NCI-H1694 treated with DMSO at 0.1 percent for 48 hours (cell line): Measurements from ENCODE around the gene TFDP2.
"Not testable (repeated sequence)": the region's sequence is repeated elsewhere in the genome, so short reads cannot be mapped to it uniquely, and the experiment has no call there.

Experiments used
- DNase-seq: peaks from one replicate; lab custom pipeline; 2025; lab: John Stamatoyannopoulos, UW

TFDP2 gene

DNA sequence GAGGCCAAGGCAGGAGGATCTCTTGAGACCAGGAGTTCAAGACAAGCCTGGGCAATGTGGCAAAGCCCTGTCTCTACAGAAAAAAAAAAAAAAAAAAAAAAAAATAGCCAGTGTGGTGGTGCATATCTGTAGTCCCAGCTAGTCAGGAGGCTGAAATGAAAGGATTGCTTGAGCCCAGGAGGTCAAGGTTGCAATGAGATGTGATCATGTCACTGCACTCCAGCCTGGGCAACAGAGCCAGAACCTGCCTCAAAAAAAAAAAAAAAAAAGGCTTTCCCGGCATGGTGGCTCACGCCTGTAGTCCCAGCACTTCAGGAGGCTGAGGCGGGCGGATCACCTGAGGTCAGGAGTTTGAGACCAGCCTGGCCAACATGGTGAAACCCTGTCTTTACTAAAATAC lies 73.7 kb downstream of the TFDP2 start:
- not testable (repeated sequence) for DNase-seq

DNA sequence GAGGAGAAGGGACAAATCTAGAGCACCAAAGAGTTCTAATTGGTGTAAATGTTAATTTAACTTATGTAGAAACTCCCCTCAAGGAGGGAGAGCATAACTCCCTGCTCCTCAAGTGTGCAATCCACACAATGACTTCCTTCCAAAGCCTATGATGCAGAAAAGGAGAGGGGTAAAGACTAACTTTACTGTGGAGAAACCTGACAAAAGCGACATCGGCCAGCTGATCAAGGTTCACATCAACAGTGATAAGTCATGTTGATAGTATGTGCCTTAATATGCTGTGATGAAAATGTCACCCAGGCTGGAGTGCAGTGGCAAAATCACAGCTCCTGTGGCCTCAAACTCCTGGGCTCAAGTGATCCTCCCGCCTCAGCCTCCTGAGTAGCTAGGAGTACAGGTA lies 76.5 kb downstream of the TFDP2 start:
- no peak for DNase-seq

DNA sequence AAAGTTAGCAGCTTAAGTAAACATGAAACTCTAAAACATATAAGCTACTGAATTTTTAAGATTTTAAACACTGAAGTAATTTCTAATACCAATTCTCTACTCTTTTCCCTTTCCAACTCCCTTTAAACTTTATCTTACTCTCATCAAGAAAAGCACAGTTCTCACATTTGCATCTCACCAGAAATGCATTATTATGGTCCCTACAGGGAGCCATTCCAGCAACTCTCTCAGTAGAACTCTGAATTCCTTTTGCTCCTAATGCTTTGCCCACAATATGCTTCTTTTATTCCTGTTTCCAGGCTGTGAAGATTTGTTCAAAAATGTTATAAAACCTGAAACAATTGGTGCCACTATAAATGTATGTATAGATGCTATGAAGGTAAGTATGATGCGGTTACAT lies 83.4 kb downstream of the TFDP2 start:
- no peak for DNase-seq

- DNase-seq, result no peak
Observed at GRCh38 chr3:142065344-142065743, 84.0 kb downstream of the TFDP2 start.

GRCh38 chr3:142064454-142064853 lies 84.9 kb downstream of the TFDP2 start:
- DNase-seq, result no peak

DNA sequence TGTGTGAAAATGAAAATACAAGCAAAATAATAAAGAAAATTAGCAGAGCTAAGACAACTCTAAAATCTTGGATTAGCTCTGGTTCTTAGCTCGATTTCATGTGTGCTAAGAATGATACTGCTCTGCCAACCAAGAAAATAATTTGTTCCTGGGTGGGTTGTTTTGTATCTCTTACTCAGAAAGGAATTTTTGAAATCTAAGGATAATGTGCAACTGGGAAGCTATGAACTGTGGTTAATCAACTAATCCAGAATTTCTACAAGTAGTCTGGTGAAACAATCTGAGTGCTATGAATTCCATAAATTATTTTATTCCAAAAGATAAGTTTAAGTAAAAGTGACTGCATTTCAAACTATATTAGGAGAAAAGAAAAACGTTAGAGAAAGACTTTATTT lies 92.0 kb downstream of the TFDP2 start:
- no peak for DNase-seq

GRCh38 chr3:142056656-142057330 lies 92.6 kb downstream of the TFDP2 start:
- no peak for DNase-seq

- DNase-seq, result no peak
Observed at GRCh38 chr3:142053835-142054234, 95.5 kb downstream of the TFDP2 start.

GRCh38 chr3:142053244-142053643 lies 96.1 kb downstream of the TFDP2 start:
- no peak for DNase-seq

DNA sequence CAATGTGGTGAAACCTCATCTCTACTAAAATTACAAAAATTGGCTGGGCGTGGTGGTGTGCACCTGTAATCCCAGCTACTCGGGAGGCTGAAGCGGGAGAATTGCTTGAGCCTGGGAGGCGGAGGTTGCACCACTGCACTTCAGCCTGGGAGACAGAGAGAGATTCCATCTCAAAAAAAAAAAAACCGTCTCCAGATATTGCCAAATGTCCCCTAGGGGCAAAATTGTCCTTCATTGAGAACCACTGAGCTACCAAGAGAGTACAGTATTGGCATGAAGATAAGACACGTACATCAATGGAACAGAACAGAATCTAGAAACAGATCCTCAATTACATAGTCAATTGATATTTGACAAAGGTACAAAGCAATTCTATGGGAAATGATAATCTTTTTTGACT lies 98.0 kb downstream of the TFDP2 start:
- no peak for DNase-seq

- no peak for DNase-seq
Observed at GRCh38 chr3:142047021-142047369, 102.3 kb downstream of the TFDP2 start.

DNA sequence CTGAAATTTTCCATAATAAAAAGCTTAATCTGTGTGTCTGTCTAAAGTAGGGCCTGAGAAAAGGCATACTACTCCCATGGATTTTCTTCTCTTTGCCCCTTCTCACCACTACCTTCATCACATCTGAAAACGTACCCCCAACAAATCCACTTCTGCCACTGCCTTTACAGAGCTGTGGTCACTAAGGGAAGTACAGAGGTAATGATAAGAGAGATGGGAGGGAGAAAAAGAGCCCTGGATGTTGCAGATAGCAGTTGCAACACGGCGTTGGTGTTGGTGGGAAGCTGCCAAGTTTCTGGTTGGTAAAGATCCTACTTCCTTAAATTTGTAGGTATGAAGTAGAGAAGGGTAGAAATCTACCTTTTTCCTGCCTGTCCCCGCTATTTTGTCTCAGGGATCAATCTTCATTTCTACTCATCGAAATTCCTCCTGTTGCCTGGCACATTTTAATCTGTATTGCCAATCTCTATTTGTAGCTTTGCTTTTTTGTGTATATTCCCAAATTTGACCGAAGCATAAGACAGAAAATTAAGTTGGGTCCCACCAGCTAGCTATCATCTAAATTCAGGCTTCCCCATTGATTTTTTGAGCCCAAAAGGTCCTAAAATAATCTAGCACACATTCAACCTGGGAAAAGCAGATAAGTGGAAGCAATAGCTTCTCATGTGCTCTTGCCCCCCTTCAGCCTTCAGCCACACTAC lies 102.9 kb downstream of the TFDP2 start:
- no peak for DNase-seq

GRCh38 chr3:142040941-142041491 lies 108.3 kb downstream of the TFDP2 start:
- DNase-seq, result no peak

- no peak for DNase-seq
Observed at GRCh38 chr3:142035308-142035922, 113.9 kb downstream of the TFDP2 start.

DNA sequence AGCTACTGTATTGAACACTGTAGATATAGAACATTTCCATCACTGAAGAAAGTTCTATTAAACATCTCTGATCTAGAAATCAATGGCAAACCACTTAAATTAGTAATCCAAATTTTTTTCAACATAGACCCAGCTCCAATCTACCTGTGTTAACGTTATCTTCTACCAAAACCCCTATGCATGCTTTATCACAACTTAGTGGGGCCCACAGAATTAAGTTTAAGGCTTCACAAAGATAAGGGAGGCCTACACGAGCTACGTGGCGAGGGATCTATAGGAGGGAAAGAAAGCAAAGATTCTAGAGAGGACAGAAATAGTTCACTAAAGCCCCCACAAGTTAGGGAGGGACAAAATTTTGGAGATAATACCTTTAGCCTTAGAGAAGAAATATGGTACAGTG lies 116.1 kb downstream of the TFDP2 start:
- no peak for DNase-seq

DNA sequence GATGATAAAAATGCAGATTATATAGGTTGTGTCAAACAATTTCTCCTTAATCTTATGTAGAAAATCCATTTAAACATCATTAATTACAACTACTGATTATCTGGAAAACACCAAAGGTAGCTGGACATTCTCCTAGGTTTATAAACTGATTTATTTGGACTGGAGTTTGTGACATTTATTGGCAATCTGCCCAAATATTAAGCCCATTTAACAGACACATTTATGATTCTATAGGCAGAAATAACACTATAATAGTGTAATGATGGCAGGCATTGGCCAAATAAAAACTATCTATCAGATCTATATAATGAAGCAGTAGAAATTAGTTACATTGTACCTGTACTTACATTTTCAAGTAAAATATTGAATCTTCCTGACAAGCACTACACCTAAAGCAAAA lies 117.8 kb downstream of the TFDP2 start:
- DNase-seq, result no peak

GRCh38 chr3:142029791-142030190 lies 119.6 kb downstream of the TFDP2 start:
- DNase-seq, result no peak

DNA sequence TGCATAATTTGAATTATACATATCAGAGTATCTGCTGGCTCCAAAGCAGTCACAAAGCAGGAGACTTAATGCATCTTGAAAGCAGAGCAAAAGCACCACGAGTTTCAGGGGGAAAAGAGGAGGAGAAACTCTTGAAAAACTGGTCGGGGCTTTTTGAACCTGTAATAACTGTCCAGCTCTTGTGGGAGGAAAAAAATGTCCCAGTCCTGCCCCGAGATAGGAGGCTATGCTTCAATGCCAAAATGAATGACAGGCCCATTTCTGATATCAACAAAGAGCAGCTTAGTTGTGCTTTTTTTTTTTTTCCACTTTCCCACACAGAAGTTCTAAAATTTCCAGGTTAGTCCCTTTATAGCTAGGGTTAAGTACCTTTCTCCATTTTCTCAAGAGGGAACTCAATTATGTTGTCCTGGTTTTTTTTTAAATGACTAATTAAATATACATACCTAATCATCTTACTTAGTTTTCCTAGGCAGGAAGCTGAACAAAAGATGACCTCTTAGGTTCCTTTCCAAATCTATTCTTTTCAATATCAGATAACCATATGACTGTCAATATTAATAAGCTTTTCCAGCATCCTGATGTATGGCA lies 120.2 kb downstream of the TFDP2 start:
- no peak for DNase-seq

GRCh38 chr3:142028243-142028777 lies 121.0 kb downstream of the TFDP2 start:
- DNase-seq, result no peak

GRCh38 chr3:142027735-142028134 lies 121.6 kb downstream of the TFDP2 start:
- DNase-seq, result no peak

GRCh38 chr3:142027300-142027699 lies 122.0 kb downstream of the TFDP2 start:
- no peak for DNase-seq

- no peak for DNase-seq
Observed at GRCh38 chr3:142026333-142026732, 123.0 kb downstream of the TFDP2 start.

GRCh38 chr3:142022381-142022780 lies 127.0 kb downstream of the TFDP2 start:
- DNase-seq, result peak; percentile 90
